ENCODE measurements around the gene LOC128125822.
A peak's percentile ranks its signal among the peaks of the same experiment; 100 is the strongest.
"Not testable (repeated sequence)": the region's sequence is repeated elsewhere in the genome, so short reads cannot be mapped to it uniquely, and the experiment has no call there.

LOC128125822 gene

DNA sequence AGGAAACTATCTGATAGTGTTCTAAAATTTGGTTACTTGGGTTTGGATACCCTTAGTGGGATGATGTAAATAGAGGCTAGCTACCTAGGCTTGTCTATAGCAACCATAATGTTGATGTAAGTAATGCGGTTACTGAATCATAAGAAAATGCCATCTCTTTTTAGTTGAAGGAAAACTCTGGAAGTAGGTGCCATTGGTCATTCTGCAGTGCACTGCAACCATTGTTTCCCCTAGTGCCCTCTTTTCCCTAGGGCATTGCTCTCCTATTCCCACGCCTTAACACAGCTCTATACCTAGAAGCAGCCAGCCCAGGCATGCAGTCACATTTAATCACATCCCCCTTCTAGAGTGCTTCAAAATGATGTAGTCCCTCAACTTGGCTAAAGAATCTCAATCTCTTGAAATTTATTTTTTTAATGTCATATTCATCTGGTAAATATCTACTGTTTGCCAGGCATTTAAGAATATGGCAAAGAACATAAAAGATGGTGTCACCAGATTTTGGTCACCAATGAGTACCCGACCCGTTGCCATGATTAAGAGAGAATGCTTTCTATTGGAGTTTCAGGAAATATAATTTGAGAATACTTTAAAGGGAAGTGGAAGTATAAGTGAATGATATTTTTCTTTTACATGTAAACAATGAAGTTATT, 10.4 kb downstream of the LOC128125822 start:
- no peak for DNase-seq (ENCODE audit: low read depth, low spot score)

DNA sequence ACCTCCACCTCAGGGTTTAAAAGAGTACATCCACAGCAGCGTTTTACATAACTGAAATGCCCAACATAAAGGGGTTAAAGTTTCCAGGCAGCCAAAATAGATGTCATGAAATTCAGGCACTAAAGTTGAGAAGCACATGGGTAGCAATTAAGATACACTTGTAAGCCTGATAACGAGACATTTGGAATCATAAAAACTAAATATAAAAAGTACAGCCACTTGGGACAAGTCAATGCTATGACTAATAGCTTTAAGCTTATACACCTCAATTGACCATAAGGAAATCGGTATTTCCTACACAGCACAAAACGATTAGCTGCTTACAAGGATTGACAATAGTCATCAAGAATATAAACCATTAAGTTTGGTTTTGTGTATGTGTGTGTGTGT, 11.8 kb downstream of the LOC128125822 start:
- no peak for DNase-seq (ENCODE audit: low read depth, low spot score)

DNA sequence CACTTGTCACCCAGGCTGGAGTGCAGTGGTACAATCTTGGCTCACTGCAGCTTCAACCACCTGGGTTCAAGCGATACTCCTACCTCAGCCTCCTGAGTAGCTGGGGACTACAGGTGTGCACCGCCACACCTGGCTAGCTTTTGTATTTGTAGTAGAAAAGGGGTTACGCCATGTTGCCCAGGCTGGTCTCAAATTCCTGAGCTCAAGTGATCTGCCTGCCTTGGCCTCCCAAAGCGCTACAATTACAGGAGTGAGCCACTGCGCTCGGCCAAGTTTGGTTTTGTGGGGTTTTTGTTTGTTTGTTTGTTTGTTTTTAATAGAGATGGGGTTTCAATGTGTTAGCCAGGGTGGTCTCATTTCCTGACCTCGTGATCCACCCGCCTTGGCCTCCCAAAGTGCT, 12.3 kb downstream of the LOC128125822 start:
- no peak for DNase-seq (ENCODE audit: low read depth, low spot score)

DNA sequence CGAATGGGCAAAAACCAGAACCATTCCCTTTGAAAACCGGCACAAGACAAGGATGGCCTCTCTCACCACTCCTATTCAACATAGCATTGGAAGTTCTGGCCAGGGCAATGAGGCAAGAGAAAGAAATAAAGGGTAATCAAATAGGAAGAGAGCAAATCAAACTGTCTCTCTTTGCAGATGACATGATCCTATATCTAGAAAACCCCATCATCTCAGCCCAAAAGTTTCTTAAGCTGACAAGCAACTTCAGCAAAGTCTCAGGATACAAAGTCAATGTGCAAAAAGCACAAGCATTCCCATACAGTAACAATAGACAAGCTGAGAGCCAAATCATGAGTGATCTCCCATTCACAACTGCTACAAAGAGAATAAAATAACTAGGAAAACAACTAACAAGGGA, 13.4 kb downstream of the LOC128125822 start:
- DNase-seq (ENCODE audit: low read depth, low spot score) = not testable (repeated sequence)

DNA sequence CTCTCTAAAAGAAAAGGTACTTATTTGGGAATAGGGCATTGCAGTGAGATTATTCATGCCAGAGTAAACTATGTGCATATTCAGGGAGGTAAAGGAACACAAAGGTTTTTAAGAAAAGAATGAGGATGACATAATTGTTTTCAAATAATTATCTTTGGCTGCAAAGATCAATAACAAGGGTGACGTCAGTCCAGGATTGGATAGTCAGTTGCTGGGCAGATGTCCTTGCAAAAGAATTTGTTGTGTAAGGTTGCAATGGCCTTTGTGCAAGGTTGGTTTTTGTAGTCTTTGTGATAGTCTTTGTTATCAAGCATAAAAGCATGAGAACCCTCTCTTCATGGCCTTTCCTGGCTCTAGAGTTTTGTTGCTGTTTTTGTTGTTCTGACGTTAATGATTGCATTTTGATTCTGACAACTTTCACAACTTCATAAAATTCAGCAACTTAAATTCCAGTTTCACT, 17.7 kb downstream of the LOC128125822 start:
- DNase-seq (ENCODE audit: low read depth, low spot score) = no peak

DNA sequence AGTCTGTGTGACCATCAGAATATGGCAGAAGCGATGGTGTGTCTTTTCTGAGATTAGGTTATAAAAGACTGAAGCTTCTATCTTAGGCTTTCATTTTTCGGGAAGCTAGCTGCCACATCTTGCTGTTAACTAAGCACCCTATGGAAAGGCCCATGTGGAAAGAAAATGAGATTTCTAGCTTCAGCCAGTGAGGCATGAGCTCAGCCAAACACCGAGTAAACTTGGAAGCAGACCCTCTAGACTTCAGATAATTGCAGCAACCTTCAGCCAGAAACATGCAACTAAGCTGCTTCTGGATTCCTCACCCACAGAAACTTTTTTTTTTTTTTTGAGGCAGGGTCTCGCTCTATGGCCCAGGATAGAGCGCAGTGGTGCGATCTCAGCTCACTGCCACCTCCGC, 20.6 kb downstream of the LOC128125822 start:
- no peak for DNase-seq (ENCODE audit: low read depth, low spot score)

DNA sequence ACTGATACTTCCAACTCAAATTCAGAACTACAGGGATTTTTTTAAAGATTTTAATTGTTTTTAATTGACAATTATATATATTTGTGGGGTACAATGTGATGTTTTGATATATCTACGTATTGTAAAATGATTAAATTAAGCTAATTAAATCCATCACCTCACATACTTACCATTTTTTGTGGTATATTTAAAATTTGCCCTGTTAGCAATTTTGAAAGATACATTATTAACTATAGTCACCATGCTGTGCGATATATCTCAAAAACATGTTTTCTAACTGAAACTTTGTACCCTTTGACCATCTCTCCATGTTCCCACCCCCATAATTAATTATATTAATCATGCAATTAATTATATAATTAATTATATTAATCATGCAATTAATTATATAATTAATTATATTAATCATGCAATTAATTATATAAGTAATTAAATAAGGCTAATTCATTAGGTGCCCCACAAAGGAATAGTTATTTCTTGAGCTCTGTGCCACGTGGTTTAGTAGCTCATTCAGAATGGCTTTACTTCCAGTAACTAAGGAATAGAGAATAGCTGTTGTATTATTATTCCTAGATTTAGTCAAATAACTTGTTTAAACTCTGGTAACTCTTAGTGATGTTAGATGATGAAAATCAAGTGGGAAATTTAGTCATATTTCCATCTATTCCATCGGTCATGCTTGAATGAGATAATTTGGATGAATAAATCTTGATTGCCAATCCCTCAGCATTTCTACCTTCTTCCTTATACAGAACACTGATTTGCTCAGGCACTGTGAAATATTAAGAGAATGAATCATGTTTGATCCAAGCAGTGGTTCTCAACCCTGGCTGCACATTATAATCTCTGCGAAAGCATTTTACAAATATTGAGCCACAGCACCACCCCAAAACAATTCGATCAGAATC, 25.1 kb downstream of the LOC128125822 start:
- no peak for DNase-seq (ENCODE audit: low read depth, low spot score)

DNA sequence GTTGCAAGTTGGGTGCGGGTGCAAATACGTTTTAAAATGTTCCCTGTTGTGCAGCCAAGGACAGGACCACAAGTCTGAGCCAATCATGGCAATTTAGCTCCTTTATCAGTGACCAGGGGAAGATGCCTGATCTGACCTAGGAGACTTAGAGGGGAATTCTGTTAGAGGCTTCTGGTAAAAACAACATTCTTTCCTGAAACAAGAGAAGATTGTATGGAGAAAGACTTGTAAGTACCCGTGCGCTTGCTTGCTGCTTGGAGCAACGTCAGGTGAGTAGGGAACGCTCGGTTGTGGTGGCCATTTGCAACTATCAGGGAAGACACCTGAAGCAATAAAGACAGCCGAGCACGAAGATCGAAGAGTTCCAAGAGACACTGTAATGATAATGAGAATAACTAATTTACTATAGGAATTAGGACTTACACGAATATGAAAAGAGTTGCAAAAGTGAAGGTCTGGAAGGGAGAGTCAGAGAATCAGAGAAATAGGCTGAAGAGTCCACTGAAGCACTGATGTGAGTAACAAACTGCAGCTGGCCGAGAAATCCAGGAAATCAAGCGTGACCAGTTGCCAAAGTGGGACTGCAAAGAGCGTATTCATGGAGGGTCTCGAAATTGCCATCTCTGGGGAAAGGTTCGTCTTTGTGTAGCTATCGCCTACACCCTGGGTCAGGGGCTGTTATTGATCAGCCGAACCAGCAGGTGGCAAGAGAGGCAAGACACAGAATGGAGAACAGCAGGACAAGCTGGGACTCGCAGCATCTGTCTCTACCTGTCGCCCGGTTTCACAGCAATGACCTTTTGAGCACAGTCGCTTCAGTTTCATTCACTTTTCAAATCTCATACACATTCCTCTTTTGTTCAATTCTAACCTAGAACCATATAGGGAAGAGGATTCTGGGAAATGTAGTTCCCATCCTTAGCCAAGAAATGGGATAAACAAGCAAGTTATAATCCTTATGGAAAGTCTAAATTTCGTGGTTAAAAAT, 26.1 kb downstream of the LOC128125822 start:
- DNase-seq (ENCODE audit: low read depth, low spot score) = peak; percentile 47

DNA sequence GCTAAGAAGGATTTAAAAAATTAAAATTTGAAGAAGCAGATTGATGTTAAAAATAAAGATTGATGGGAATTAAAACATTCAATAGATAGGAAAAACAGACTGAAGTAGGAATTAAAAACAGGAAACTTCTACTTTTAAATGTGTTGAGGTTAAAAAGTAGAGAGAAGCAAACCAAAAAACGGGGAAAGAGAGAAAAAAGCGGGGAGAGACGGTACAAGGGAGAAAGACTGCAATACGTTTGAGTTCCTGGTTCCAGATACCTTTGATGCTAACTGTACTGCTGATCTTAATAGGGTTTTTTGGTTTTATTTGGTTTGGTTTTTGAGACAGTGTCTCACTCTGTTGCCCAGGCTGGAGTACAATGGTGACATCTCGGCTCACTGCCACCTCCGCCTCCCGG, 27.0 kb downstream of the LOC128125822 start:
- no peak for DNase-seq (ENCODE audit: low read depth, low spot score)

DNA sequence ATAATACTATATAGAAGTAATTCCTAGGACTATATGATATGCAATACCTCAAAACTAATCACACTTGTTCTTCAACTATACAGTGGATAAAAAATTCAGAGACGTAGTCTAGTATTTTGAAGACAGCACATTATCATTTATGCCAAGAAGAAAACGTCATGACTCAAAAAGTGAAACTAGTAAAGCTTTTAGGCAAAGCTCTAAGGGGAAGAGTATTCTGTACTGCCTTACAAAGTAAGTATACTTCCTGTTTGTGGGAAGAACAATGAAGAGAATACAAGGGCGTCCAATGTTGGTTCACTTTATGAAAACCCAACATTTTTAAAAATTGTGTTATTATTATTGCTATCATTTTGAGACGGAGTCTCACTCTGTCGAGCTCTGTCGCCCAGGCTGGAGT, 27.9 kb downstream of the LOC128125822 start:
- no peak for DNase-seq (ENCODE audit: low read depth, low spot score)

DNA sequence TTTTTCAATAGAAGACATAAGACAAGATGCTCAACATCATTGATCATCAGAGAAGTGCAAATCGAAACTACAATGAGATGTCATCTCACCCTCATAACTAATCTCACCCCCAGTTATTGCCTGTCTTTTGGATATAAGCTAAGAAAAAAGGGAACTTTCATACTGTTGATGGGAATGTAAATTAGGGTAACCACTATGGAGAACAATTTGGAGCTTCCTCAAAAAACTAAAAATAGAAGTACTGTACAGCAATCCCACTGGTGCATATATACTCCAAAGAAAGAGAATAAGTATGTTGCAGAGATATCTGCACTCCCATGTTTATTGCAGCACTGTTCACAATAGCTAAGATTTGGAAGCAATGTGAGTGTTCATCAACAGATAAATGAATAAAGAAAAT, 37.0 kb downstream of the LOC128125822 start:
- no peak for DNase-seq (ENCODE audit: low read depth, low spot score)

DNA sequence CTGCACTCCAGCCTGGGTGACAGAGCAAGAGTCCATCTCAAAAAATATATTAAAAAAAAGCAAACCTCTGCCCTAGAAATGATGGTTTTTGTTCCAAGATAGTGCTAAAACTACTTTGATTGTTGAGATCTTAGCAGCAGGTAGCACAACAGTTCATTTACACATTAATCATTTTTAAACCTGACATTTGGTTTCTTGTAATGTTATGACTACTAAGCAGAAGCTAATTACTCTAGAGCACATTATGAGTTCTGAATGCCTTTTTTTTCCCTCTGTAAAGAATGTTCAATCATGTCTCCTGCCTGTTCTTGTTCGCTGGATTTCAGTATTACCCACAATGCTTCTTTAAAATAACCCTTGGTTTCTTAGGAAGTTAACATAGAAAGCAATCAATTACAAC, 38.7 kb downstream of the LOC128125822 start:
- DNase-seq (ENCODE audit: low read depth, low spot score) = no peak

DNA sequence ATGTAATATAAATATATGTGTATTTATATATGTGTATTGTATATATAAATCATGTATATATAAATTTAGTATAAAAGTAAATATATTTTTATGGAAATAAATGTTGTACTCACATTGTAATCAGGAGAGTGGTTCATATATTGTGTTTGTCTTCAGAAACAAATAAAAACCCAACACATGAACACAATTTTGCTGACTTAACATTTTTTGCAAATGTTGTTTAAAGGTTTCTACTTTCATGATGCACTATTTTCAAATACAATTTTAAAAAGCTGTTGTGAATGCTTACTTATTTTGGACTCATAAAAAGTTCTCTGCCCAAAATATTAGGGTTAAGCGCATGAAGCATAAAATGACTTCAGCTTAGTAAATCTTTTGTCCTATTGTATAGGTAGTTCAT, 39.3 kb downstream of the LOC128125822 start:
- DNase-seq (ENCODE audit: low read depth, low spot score) = no peak

DNA sequence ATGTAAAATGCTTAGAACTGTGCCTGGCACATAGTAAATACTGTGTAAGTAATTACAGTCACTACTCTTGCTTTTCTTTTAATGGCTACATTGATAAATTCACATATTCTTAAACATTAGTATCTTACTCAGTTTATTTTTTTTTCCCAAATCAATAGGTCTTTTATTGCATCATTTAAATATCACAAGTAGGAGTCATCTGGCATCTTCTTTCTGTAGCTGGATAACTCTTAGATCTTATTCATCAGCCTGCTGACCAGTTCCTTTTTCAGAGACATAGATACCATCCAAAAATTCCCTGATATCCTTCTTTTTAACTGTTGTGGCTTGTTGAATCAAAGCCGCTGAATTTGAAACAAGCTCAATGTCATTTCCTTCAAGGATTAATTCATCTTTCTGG, 43.3 kb downstream of the LOC128125822 start:
- no peak for DNase-seq (ENCODE audit: low read depth, low spot score)

Measured in activated naive CD8-positive, alpha-beta T cell treated with anti-CD3 and anti-CD28 coated beads, Interleukin-2, amount 50 U/mL, for 16 hours (primary cell).